K562 (cell line): ENCODE data around the gene ACBD6.

Source experiments
- CREM ChIP-seq: IDR thresholded peaks from 2 replicates; pipeline ENCODE4 v1.6.1; 2014; ENCODE audit warnings: antibody characterized with exemption, low read depth
- EZH2 ChIP-seq: IDR thresholded peaks from 2 replicates; pipeline ENCODE4 v1.6.1; 2012; ENCODE audit warnings: low read depth, mild to moderate bottlenecking, inconsistent platforms, low read length, borderline replicate concordance
- KLF1 ChIP-seq: fragments of 450-650 bp; IDR thresholded peaks from 2 replicates; pipeline ENCODE4 v1.6.1; 2016; ENCODE audit warnings: missing genetic modification characterization, missing compliant biosample characterization
- MTA3 ChIP-seq: fragments of 450-650 bp; formaldehyde crosslinking; IDR thresholded peaks from 2 replicates; pipeline ENCODE4 v1.6.1; 2017; ENCODE audit warnings: mild to moderate bottlenecking, borderline replicate concordance
- POLR2A ChIP-seq: fragments of 450-650 bp; conservative IDR thresholded peaks from 2 replicates; pipeline ENCODE4 v1.6.1; 2016
- USF2 ChIP-seq: sonication (generic); formaldehyde crosslinking; IDR thresholded peaks from 2 replicates; pipeline ENCODE4 v1.5.0; 2020; ENCODE audit warnings: missing genetic modification reagents
- XRCC5 ChIP-seq: fragments of 200-400 bp; formaldehyde crosslinking; IDR thresholded peaks from 2 replicates; pipeline ENCODE4 v1.6.1; 2017; ENCODE audit warnings: low read depth, mild to moderate bottlenecking, low read length
- ZC3H11A ChIP-seq: IDR thresholded peaks from 2 replicates; pipeline ENCODE4 v1.6.1; 2012; ENCODE audit warnings: low read depth, low read length, improper control_type of control experiment
- ZKSCAN1 ChIP-seq: fragments of 150-350 bp; IDR thresholded peaks from 2 replicates; pipeline ENCODE4 v1.6.1; 2016; ENCODE audit warnings: low read depth, low read length
- ZNF124 ChIP-seq: sonication (generic); formaldehyde crosslinking; IDR thresholded peaks from 2 replicates; pipeline ENCODE4 v1.8.1; 2022; ENCODE audit warnings: missing genetic modification reagents
- ZNF184 ChIP-seq: sonication (generic); formaldehyde crosslinking; IDR thresholded peaks from 2 replicates; pipeline ENCODE4 v1.5.0; 2020; ENCODE audit warnings: missing genetic modification reagents
- ZNF512 ChIP-seq: IDR thresholded peaks from 2 replicates; pipeline ENCODE4 v1.6.1; 2016; ENCODE audit warnings: missing genetic modification characterization, missing compliant biosample characterization
- TF ChIP-seq, protein P1 (sequence below): fragments of 450-650 bp; IDR thresholded peaks from 2 replicates; pipeline ENCODE4 v1.6.1; 2018; ENCODE audit not compliant: partially characterized antibody

DNA sequence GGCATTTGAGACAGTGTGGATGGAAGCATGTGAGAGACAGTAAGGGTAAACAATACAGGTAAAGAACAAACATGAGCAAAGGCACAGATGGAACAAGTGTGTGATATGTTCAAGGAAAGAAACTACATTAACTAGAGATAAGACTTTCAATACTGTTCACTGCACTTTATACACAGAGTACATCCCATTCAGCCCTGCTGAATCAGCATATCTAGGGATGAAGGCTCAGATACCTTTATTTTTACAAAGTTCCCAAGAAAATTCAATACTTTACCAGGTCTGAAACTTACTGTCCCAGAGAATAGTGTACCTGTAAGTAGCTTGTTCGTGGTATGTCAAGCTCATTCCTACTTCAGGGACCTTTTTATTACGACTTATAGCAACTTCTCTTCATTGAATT lies 149.8 kb downstream of the ACBD6 start:
- TF ChIP-seq KLF1 (tag) (no peak), ZNF184 (CRISPR knock-in tag) (no peak), ZNF124 (CRISPR knock-in tag) (no peak), ZNF512 (tag) (no peak), ZC3H11A (no peak), XRCC5 (no peak), USF2 (CRISPR knock-in tag) (no peak), POLR2A (no peak), ZKSCAN1 (no peak), EZH2 (no peak), CREM (no peak), MTA3 (no peak)
- TF ChIP-seq, protein P1, sequence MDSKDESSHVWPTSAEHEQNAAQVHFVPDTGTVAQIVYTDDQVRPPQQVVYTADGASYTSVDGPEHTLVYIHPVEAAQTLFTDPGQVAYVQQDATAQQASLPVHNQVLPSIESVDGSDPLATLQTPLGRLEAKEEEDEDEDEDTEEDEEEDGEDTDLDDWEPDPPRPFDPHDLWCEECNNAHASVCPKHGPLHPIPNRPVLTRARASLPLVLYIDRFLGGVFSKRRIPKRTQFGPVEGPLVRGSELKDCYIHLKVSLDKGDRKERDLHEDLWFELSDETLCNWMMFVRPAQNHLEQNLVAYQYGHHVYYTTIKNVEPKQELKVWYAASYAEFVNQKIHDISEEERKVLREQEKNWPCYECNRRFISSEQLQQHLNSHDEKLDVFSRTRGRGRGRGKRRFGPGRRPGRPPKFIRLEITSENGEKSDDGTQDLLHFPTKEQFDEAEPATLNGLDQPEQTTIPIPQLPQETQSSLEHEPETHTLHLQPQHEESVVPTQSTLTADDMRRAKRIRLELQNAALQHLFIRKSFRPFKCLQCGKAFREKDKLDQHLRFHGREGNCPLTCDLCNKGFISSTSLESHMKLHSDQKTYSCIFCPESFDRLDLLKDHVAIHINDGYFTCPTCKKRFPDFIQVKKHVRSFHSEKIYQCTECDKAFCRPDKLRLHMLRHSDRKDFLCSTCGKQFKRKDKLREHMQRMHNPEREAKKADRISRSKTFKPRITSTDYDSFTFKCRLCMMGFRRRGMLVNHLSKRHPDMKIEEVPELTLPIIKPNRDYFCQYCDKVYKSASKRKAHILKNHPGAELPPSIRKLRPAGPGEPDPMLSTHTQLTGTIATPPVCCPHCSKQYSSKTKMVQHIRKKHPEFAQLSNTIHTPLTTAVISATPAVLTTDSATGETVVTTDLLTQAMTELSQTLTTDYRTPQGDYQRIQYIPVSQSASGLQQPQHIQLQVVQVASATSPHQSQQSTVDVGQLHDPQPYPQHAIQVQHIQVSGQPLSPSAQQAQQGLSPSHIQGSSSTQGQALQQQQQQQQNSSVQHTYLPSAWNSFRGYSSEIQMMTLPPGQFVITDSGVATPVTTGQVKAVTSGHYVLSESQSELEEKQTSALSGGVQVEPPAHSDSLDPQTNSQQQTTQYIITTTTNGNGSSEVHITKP = no peak
